Kidney tubule cell (primary cell): ENCODE results near the gene FIGNL1.

Source experiments
- DNase-seq: peaks from one replicate; pipeline ENCODE4 v3.0.0-alpha.2; 2018; ENCODE audit warnings: low spot score

FIGNL1 gene

GRCh38 chr7:50397320-50397970, 52.7 kb downstream of the FIGNL1 start:
- DNase-seq, result no peak

- DNase-seq, result no peak
These were observed 53.3 kb downstream of the FIGNL1 start for GRCh38 chr7:50396856-50397255.

- DNase-seq, result no peak
These were observed 55.8 kb downstream of the FIGNL1 start for GRCh38 chr7:50394315-50394714.
